HG03378 (cell line): ENCODE measurements around the gene DYSF.

ENCODE experiments used
- ATAC-seq: cut with Tn5 transposase; IDR thresholded peaks from one replicate; pipeline ENCODE4 v1.9.1; 2021; ENCODE audit warnings: mild to moderate bottlenecking, moderate library complexity; ENCODE audit not compliant: unreplicated experiment

DYSF gene

GRCh38 chr2:71611247-71611646 is 157.9 kb downstream of the DYSF start:
- ATAC-seq = no peak

DNA sequence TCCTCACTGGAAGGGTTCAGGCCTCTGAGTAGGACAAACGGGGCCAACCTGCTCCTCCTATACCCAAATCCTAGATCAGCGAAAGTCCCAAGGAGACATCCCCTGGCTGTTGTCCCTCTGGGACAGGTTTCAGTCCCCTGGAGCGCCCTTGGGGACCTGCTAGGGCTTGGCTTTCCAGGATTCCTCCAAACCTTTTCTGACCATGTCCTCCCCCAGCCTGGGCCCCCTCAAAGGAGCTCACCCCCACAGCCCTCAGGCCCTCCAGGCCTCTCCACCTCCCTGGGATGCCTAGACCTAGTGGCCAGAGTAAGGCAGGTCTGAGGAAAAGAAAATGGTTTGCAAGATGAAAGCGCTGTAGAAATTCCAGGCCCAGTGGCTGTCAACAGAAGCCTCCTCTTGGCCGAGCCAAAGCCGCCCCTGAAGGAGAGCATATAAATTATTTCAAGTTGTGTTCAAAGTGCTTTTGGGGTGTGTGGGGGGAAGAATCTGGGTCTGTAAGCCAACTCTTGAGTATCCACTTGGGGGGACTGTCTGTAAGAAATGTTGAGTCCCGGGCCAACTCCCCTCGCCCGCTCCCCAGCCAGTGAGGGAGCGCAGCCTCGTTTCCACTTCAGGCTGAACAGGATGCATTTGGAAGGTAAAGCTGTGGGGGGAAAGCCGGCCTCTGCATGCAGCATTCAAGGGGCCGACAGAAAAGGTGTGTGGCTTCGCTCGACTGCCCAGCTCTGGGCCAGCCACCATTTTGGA is 158.6 kb downstream of the DYSF start:
- no peak for ATAC-seq

GRCh38 chr2:71612581-71613402 is 159.4 kb downstream of the DYSF start:
- no peak for ATAC-seq

GRCh38 chr2:71613403-71613952 is 160.1 kb downstream of the DYSF start:
- ATAC-seq = no peak

GRCh38 chr2:71613953-71614925 is 160.9 kb downstream of the DYSF start:
- no peak for ATAC-seq

- ATAC-seq = no peak
Measured at GRCh38 chr2:71614976-71615766, 161.8 kb downstream of the DYSF start.

DNA sequence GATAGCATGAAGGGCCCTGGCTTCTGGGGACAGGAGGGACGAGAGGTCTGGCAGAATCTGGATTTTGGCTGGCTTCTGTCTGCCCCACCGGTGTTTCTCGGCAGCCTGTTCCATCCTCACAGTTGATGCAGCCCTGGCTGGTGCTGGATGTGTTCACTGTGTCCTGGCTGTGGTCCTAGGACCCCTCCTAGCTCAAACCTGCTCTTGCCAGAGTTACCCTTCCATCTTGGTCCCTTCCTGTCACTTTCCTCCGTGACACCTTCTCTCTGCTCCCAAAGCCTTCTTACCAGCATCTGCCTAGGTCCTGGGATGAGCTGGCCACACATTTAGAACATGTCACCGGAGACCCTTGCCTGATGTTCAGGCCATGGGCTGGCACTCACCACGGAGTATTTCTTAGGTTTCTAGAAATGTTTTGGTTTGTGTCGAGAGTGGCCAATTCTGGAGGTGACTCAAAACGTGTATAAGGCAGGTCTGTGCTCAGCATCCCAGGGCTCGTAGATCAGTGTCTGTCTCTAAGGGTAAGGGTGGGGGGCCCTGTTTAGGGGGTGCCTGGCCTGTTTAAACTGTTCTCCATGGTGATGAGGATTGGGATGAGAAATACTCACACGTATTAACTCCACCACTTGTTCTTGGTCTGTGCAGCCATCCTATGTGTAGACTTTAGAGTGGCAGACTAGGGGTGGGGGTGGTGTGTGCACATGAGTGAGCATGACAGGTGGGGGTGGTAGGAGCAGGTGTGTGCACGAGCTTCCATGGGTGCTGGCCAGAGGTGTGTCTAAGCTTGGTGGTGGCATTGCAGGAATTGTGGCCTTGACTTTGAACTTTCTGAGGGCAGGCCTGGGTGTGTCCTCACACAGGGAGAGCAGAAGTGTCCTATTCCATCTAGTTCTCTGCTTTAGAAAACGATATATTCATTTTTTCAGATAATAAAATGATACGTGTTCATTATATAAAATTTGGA is 162.7 kb downstream of the DYSF start:
- ATAC-seq = no peak

GRCh38 chr2:71617266-71617665 is 163.9 kb downstream of the DYSF start:
- no peak for ATAC-seq

DNA sequence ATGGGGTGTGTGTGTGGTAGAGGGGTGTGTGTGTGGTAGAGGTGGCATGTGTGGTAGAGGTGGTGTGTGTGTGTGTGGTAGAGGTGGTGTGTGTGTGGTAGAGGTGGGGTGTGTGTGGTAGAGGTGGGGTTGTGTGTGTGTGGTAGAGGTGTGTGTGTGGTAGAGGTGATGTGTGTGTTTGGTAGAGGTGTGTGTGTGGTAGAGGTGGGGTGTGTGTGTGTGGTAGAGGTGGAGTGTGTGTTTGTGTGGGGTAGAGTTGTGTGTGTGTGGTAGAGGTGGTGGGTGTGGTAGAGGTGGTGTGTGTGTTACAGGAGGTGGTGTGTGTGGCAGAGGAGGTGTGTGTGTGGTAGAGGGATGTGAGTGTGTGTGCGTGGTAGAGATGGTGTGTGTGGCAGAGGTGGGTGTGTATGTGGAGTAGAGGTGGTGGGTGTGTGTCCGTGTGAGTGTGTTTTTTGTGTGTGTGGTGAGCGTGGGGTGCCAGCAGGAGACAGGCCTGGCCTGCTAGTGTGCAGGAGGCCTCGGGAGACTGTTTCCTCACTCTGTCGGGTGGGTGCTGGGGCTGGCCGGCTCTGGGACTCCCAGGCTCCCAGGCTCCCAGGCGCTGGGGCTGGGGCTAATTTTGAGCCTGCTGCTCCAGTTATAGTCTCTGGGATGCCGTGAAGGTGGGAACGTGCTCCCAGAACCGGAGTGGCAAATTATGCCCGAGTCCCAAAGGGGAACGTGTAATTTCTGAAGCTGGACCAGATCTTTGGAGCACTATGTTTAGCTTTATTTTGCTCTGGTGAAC is 165.2 kb downstream of the DYSF start:
- ATAC-seq = no peak

- ATAC-seq = no peak
Measured at GRCh38 chr2:71619230-71619741, 165.9 kb downstream of the DYSF start.

DNA sequence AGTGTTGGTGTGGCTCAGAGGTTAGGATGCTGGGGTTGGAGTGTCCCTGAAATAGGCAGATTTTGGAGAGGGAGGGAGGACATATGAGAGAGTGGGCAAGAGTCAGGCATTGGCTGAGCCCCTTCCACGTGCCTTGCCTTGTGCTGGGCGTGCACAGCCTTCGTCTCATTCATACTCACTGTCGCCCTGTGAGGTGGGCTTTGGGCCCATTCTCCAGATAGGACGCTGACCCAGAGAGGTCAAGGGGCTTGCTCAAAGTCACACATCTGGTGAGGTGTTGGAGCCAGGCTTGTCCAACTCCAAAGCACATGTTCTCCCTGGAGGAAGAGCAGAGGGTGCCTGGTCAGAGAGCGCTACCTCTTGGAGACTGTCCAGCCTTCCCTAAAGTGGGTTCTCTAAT is 166.8 kb downstream of the DYSF start:
- ATAC-seq = no peak

- no peak for ATAC-seq
Measured at GRCh38 chr2:71620851-71621251, 167.5 kb downstream of the DYSF start.

- ATAC-seq = no peak
Measured at GRCh38 chr2:71629273-71629672, 175.9 kb downstream of the DYSF start.

GRCh38 chr2:71629771-71630453 is 176.6 kb downstream of the DYSF start:
- no peak for ATAC-seq

DNA sequence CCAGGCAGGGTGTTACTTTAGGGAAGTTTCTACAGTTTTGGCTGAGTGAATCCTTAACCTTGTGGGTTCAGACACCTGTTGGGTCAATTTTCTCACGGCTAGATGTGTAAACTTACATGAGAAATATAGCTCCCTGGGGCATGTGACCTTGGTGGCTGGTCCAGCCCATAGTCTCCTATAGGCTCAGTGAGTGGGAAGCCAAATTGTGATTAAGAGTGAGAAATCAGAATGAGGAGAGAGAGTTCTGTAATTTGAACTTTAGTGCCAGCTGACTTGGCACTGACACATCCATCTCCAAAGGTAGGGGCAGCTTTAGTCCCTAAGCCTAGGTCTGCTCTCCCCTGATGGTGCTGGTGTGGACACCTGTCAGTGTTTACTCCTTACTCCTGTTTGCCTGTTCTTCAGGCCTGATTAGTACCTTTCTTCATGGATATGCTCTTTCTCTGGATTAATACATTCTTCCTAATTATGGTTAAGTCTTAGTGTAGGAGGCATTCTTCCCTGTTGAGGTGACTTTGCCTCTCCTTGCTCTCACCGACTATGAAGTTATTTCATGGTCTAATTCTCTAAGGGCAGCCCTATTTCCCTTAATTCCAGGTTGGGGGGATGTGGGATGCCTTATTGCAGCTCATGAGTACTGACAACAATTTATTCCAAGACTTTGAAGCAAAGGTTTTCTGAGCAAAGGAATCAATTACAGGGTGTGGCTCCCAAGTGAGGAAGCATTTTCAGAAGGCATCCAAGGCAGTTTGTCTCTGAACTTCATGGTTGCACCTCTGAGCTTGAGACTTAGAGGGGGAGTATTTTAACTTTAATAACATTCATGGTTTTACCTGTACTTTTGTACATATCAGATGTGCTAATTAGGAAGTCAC is 177.3 kb downstream of the DYSF start:
- no peak for ATAC-seq

GRCh38 chr2:71631411-71631931 is 178.1 kb downstream of the DYSF start:
- no peak for ATAC-seq
